Measurements from ENCODE around the gene LNX2.

LNX2 gene

DNA sequence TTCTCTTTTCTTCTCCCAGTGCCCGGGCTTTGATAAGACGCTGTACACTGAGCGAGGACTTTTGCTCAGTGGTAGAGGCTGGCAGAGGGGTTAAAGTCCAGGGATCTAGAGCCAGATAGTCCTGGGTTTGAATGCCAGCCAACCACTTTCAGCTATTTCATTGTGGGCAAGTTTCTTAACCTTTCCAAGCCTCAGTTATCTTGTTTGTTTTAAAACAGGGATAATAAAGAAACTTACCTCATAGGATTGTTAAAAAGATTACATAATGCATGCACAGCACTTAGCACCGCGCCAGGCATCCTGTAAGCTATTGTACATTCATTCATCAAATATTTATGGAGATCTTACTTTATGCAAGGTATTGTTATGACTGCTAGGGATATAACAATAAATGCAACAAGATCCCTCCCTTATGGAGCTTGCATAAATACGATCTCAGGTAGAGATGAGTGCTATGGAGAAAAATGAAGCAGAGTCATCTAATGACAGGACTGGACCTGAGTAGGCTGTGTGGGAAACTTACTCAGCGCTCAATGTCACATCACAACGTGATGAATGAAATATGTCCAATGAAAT lies 70.8 kb downstream of the LNX2 start:
- DNase-seq = no peak

DNA sequence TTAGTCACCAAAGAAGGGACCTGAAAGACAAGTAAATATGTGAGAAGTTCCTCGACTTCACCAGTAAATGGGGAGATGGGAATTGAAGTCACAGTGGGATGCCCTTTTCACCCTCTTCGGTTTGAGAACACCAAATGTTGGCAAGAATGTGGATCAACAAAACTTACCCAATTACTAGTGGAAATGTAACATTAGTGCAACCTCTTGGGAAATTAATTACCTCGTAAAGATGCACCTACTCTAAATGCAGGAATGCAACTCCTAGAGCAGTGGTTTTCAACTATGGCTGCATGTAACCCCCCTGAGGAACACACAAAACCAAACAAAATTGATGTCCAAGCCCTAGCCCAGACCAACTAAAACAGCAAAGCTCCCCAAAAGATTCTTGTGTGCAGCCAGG lies 78.1 kb downstream of the LNX2 start:
- no peak for DNase-seq

DNA sequence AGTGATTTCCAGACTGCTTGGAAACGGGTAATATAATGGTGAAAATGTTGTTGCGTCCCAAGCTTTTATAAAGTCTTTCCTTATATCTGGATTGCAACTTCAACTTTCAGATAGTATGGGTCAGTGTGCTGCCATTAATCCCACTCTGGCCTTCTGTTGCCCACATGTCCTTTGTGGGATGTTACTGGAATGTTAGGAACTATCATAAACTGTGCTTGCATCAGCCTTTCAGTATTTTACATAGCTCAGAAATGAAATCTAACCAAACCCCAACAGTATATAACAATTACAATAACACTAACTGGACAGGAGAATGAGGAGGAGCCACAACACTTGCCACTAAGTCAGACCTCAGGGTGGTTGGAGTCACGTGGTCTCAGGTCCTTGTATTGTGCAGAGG lies 78.9 kb downstream of the LNX2 start:
- DNase-seq = no peak

DNA sequence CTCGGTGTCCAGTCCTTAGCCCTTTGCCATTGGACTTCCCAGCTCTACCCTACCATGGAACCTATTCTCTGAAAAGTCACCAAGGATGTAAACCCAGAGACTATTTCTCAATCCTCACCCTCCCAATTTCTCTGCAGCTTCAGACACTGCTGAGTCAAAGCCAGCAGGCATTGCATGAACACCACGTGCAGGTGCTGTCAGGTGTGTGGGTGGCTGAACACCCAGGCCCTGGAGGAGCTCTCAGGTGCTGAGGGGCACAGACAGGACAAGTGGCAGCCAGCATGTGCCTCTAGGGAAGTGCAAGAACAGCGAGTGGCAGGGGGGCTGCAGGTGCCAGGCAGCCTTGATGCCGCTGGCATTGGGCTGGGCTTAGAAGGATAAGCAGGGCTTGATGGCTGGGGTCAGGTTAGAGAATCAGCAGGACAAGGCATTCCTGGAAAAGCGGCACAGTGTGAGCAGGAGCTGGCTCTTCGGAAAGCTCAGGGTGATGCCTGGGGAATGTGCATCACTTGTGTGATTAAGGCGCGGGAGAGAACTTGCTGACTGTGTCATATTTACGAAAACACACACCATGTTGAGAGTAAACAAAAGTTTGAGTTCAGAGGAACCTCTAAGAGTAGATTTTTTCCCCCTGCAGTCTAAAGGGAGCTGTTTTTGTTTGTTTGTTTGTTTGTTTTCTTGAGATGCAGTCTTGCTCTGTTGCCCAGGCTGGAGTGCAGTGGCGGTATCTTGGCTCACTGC lies 83.8 kb downstream of the LNX2 start:
- no peak for DNase-seq

DNA sequence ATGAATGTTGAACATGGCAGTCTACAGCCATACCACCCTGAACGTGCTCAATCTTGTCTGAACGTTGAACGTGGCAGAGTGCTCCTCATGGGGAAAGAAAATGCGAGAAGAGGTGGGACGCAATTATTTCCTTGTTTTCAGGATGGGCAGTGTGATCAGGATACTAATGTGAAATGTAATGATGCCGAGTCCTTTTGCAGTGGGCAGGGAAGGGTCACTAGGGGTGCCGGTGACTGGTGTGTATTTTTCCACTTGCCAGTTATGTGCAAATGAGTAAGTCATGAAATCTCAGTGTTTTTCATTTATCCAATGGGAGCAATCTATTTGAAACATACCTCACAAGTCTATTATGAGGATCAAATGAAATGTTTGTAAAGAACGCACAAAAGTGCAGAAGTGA lies 84.8 kb downstream of the LNX2 start:
- DNase-seq = no peak

DNA sequence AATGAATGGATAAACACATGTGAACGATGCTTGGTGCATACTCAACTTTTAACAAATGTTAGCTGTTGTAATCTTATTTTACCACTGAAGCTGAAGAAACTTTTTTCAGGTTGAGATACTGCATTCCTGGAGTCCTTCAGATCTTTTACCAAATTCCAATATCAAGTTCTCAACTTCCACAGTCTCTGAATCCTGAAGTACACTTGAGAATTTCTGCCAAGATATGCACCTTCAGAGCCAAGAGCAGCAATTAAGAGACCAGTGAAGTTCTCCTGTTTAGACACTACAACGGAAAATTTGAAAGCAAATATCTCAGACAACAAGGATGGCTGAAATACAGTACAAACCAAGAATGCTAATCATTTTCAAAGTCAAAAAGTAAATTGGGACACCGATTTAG lies 85.3 kb downstream of the LNX2 start:
- DNase-seq = no peak

DNA sequence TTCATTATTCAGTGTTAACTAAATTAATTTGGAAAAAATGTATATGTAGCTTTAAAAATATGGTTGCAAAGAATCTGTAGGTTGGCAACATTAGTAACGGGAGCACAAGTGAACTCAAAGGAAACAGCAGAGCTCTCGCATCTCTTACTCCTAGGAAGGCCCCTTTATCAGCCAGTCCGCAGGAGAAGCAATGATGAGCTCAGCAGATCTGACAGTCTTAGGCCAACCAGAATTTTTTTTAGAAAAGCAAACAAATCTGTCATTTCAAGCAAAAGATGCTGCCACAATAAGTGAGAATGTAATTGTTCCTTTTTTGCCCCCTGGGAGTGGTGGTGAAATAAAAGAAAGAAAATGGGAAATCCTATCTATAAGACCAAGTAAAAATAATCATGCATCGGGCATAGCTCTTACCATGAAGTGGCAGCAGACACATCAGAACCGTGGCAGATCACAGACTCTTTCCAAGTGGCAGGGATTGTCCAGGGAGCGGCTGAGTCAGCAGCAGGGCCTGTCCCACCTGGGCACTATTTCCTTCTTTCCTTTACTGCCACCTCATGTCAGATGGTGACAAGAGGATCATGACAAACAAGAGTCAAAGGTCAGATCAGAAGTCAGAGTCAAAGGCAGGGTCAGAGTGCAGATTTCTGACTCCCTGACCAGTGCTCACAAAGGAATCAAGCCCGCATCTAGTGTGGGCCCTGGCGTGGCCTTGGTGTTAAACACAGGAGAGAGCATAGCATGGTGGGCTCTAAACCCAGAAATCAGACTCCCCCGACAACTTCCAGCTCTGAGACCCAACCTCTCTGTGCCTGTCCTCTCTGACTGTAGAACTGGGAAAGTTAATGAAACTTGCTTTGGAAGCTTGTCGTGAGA lies 86.0 kb downstream of the LNX2 start:
- no peak for DNase-seq

DNA sequence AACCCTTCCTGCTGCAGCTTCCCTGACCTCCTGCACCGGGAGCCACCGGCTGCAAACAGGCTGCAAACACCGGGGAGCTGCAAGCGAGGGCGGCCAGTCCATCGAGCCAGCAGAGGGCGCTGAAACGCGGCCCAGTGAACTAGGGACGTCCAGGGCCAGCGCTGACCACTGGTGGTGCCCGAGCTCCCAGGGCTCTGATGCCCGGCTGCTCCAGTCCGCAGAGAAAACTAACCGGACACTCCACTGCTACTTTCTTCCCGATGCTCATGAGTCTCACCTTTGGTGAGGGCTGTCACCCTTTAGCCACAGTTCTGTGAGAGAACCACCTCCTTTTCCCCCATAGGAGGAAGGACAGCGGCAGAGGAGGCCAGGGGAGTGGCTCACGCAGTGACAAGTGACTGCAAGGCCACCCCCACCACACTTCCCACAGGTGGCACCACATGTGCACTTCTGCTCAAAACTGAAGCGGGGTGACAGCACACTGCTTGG lies 87.1 kb downstream of the LNX2 start:
- DNase-seq = peak; percentile 50

DNA sequence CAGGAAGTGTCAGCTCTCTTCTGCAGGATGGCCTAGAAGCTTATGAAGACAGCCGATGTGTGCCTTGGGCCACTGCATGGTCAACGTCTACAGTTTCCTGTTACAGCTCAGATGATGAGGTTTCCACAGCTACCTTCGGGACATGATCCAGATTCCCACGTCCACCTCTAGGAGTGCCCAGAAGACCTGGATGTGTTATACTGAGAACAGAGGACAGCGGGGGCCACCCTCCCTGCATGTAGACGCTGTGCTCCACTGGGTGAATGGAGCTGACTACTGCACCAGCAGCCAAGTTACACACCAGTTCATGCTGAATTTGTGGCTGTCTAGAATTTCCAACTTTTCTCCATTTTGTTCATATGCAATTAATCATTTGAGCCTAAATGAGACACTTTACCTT lies 91.4 kb downstream of the LNX2 start:
- DNase-seq = no peak

DNA sequence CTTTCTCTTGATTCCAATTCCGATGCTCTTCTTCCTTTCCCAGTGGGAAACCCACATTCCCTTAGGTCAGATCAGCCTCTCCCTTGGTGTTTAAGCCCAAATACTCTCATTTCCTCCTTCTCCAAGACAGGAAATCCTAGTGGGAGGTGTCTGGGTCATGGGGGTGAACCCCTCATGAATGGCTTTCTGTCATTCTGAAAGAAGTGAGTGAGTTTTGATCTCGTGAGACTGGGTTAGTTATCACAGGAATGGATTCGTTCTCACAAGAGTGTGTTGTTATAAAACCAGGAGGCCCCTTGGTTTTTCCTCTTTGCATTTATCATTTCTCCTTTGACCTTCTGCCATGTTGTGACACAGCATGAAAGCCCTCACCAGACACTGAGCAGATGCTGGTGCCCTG lies 93.8 kb downstream of the LNX2 start:
- DNase-seq = no peak

DNA sequence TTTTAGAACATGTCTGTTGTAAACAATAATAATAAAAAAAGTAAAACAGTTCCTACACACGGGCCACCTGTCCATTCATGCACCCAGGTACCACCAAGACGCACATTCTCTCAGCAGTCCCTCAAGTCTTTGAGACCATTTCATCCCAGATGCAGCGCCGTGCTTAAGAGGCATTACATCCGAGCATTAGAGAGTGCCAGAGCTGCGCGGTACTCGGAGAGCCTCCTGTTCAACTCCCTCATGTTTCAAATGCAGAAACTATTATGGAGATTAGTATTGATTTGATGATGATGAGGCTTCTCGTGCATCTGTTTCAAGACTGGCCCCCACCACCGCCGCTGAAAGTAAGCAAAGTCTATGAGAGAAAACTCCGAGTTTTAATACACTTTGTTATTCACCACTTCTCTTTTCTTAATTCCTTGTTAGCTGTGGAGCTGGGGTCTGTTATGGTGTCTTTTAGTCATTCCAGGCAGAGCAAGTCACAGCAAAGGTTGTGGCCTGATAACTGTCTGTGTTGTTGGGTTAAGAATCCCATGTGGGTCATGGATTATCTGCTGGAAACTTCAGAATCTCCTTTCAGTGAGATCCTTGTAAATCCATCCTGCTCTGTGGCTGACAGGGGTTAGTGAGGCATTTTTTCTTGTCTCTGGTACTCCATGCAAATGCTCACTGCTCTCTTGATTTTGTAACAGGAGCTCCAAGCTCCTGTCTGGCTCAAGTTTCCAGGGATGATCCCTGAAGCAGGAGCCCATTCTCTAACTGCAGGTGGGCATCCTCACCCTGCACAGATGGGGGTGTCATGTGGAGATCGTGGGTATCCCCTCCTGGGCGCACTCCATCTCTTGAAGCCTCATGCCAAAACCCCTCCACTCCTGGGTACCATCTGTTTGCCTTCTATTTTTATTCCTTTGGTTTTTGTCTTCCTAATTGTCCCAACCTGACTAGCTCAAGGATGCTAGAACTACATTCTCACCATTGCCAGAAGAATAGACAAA lies 95.1 kb downstream of the LNX2 start:
- no peak for DNase-seq

DNA sequence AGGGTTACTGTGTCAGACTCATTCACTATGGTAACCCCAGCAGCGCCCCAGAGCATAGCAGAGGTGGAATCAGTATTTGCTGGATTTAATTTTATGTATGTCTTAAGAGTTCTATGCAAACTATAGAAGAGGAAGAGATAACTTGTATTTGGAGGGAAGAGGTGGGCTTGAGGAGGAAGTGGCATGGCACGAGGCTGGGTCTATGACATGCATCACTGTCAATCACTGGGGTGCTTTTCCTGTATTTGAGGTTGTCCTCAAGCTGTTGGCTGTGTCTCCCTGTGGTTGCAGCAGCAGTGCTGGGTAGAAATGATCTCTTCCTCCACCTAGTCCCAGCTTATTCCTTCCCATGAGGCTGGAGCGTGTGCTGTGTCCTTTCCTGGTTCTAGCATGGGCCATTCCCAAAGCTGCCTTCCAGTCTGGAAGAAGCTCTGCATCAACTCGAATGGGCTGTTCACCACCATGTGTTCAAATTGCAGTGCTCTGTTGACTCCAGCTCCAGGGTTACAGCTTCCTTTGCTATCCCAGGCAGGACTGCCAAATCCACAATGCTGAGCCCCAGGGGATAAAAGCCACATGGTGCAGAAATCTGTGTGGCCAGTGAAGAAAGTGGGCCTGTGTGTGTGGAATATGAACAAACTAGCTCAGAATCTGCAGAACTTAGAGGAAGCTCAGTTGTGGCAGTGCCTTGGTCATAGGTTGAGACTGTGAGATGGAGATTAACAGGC lies 96.8 kb downstream of the LNX2 start:
- no peak for DNase-seq

DNA sequence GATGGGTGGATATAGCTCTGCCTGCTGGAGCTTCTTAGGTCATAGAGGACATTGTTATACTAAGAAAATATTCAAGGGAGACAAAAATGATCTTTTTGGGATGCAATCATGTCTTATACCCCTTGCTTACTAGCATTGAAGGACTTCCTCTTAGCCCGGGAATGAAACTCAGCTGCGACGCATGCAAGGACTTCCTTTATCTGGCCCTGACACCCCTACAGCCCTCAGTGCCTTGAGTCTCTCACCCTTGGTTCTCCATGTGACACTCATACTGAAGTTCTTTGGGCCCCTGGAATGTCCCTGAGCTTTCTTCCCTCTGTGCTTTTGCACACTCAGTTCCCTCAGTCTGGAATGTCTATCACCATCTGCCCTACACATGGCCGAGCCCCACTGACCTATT lies 97.5 kb downstream of the LNX2 start:
- DNase-seq = no peak

DNA sequence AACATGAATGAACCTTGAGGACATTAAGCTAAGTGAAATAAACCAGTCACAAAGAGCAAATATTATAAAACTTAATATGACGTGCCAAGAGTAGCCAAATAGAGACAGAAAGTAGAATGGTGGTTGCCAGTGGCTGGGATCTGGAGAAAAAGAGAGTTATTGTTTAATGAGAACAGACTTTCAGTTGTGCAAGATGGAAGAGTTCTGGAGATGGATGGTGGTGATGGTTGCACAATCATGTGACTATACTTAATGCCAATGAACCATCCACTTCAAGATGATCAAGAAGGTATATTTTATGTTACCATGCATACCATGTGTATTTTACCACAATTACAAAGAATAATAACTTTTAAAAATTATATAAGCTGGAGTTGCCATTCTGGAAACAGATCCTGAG lies 104.2 kb downstream of the LNX2 start:
- DNase-seq = no peak

DNA sequence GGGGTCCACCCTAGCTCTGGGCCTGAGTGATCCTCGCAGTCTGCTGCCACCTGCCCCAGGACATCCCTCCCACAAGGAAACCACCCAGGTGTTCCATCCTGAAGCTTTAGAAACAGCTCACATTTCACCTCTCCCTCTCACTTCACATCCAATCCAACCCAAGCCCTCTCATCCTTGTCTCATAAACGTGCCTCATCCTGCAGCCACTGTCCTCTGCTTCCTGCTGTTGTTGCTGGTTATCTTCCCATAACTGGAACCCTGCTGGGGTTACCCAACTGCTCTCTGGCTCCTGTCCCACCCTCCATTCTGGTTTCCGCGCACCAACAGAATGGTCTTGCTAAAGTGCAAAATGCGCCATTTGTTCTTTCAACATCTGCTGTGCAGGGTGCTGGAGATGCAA lies 110.2 kb downstream of the LNX2 start:
- DNase-seq = no peak

DNA sequence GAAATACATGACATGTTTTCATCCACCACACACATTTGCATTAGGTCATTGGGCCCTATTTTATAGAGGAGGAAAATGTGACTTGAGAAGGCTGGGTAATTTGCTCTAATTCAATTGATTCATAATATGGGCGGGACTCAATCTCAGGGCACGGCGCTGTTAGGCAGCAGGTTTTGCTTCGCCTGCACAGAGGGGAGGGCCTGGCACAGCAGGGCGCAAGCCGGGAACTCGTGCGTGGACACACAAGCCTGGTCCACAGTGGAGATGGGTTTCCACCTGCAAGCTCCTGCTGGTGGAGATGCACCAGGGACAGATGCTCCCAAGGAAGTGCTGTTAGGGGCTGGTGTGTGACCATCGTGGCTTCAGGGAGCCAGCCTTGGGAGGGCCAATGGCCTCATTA lies 111.5 kb downstream of the LNX2 start:
- DNase-seq = no peak

DNA sequence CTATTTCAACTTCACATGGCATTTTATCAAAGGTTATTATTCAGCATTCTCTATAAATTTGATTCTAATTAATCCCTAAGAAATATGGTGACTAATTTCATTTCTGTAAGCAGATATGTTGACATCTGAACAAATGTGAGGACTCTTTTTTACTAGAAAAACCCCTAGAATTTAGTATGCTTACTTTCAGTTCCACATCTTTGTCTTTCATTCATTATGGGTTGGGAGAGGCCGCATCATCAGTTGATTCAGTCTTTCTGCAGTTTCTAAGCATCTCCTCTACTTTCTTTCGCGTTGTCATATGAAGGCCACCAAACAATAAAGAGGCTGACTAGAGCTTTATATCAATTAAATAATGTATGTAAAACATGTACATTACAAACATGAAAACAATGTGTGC lies 114.5 kb downstream of the LNX2 start:
- DNase-seq = no peak

DNA sequence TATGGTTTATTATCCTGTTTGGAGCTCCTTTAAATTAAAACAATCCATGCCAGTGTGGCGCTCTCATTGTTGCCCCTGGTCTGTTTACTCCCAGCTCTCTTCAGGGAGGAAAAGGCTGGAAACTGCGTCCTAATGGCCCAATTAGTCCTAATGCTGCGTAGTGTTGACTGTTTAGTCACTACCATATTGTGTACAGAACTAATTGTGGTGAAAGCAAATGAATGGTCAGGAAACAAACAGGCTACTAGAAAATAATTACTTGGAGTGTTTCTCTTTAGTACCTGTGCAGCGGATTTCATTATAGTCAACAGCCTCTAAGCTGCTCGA lies 115.5 kb downstream of the LNX2 start:
- no peak for DNase-seq

DNA sequence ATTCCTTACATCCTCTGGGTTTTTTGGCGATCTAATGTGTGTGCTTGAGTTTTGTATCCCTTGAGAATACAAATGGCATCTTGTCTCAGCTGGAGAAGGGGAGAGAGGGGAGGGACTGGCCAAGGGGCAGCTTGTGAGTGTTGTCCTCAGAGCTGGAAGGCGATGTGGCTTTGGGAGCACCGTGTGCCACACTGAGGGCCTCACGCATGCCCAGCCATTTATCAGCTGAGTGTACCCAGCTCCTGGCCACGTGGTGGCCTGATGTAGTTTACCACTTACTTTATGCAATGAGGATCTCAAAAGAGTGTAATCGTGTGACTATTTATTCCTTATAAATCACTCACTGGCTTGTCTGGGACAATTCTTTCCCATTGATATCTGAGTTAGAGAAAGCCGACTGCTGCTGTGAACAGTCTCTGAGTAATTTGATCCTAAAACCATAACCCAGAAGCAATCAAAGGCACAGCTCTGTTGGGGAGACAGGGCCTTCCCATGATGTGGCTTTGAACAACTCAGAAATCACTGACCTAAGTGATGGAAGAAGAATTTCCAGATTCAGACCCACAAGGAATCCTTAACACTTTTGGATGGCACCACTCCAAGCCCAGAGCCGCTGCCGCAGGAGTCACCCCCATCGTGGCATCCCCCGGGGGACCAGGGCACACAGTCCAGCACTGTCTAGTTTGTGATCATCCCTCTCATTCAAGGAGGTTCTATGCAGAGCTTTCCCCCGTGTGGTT lies 116.0 kb downstream of the LNX2 start:
- no peak for DNase-seq

DNA sequence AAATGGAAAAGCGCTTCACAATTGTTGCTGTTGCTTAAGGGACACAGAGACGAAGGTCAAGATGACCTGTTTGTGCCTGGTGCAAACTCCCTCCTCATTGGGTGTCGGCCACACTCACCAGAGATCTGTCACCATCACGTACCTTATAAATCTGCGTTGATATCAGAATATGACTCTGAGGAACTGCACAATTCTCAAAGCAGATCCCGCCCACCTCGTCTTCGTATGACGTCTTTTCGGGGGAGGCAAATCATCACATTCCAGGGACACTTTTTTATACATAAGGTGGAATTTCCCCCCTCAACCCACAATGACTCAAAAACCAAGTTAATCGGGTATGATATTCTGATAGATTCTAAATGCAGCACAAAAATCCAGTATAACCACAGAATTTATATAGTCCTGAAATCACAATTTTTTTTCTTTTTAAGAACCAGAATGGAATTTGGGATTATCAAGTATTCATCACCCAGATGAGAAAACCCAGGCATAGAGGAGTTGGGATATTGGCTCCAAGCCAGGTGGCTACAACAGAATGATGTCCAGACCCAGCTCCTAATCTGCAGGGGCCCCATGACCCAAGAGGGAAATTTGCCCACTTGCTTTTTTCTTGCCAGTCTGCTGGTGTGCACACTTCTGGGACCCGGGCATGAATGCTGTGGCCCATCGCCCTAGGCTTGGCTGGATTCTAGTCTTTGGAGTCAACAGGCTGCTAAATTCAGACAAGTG lies 119.4 kb downstream of the LNX2 start:
- DNase-seq = no peak

Data from GOT3 (cell line).